Loucy (cell line): Measurements from ENCODE around the gene CCDC63.

Experiments used
- H2AFZ ChIP-seq: fragments of 200-600 bp; sonication (generic); 2 replicates; pipeline ENCODE4 v1.6.0; 2016; ENCODE audit warnings: antibody characterized with exemption, mild to moderate bottlenecking, low read length, moderate library complexity
- H3F3A ChIP-seq: fragments of 200-600 bp; 2 replicates; pipeline ENCODE4 v1.6.0; 2016; ENCODE audit warnings: antibody characterized with exemption, low read depth, mild to moderate bottlenecking
- H3K27me3 ChIP-seq: fragments of 200-600 bp; sonication (generic); 2 replicates; pipeline ENCODE4 v1.6.1; 2014; ENCODE audit warnings: low read length, mild to moderate bottlenecking; ENCODE audit not compliant: insufficient read depth, poor library complexity, severe bottlenecking
- H3K36me3 ChIP-seq: fragments of 200-600 bp; sonication (generic); 2 replicates; pipeline ENCODE4 v1.6.1; 2016; ENCODE audit warnings: low read length; ENCODE audit not compliant: insufficient read depth
- H3K4me1 ChIP-seq: fragments of 200-600 bp; sonication (generic); 2 replicates; pipeline ENCODE4 v1.5.1; 2014; ENCODE audit warnings: low read length, mild to moderate bottlenecking; ENCODE audit not compliant: insufficient read depth, poor library complexity, severe bottlenecking
- H3K4me2 ChIP-seq: fragments of 200-600 bp; sonication (generic); 2 replicates; pipeline ENCODE4 v1.6.0; 2014; ENCODE audit warnings: antibody characterized with exemption, low read length, low read depth, mild to moderate bottlenecking; ENCODE audit not compliant: poor library complexity, severe bottlenecking
- H3K4me3 ChIP-seq: fragments of 200-600 bp; sonication (generic); 2 replicates; pipeline ENCODE4 v1.5.1; 2014; ENCODE audit warnings: low read length, mild to moderate bottlenecking, mixed read lengths; ENCODE audit not compliant: poor library complexity, severe bottlenecking
- H3K79me2 ChIP-seq: fragments of 200-600 bp; sonication (generic); 2 replicates; pipeline ENCODE4 v1.6.1; 2014; ENCODE audit warnings: low read length; ENCODE audit not compliant: insufficient read depth
- H3K9ac ChIP-seq: fragments of 200-600 bp; sonication (generic); 2 replicates; pipeline ENCODE4 v1.6.0; 2014; ENCODE audit warnings: mild to moderate bottlenecking, low read depth, low read length, moderate library complexity; ENCODE audit not compliant: poor library complexity, severe bottlenecking
- H3K9me2 ChIP-seq: fragments of 200-600 bp; sonication (generic); replicated peaks from 2 replicates; pipeline ENCODE4 v1.6.1; 2016; ENCODE audit warnings: low read depth, low read length, mixed read lengths
- H3K9me3 ChIP-seq: fragments of 200-600 bp; sonication (generic); 2 replicates; pipeline ENCODE4 v1.6.1; 2014; ENCODE audit warnings: mild to moderate bottlenecking, antibody characterized with exemption, low read length, low read depth; ENCODE audit not compliant: insufficient read depth
- H4K20me1 ChIP-seq: fragments of 200-600 bp; sonication (generic); 2 replicates; pipeline ENCODE4 v1.6.0; 2014; ENCODE audit warnings: antibody characterized with exemption, low read length, mild to moderate bottlenecking; ENCODE audit not compliant: insufficient read depth, poor library complexity, severe bottlenecking
- CTCF ChIP-seq: fragments of 200-600 bp; sonication (generic); conservative IDR thresholded peaks from 2 replicates; pipeline ENCODE4 v1.5.1; 2014; ENCODE audit warnings: mild to moderate bottlenecking, antibody characterized with exemption, low read length
- EZH2phosphoT487 ChIP-seq: fragments of 200-600 bp; IDR thresholded peaks from 2 replicates; pipeline ENCODE4 v1.6.1; 2018; ENCODE audit warnings: antibody characterized with exemption, mild to moderate bottlenecking, moderate library complexity, borderline replicate concordance

Gene CCDC63

DNA sequence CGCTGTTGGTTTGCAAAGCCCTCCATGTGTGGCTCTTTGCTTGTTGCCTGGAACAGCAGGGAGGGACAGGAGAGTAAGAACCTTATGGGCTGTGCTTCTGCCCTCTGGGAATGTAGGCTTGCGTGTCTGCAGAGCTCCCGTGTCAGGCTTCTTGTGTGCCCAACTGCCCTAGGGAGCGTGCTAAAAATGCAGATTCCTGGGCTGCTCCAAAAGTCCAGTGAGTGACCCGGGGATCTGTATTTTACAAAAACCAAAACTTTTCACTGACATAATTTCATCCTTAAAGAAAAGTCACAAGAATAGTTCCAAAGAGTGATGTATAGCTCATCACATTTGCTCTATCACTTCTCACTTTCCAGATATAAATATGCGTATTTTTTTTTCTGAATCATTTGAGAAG lies 34.8 kb upstream of the CCDC63 start:
- no peaks in the 10 kb centered on the region for H3K4me1 ChIP-seq
- no peaks in the 10 kb centered on the region for H3K36me3 ChIP-seq
- no peaks in the 10 kb centered on the region for H3K79me2 ChIP-seq
- H3K9me2 ChIP-seq, result no peaks in the 10 kb centered on the region
- no peaks in the 10 kb centered on the region for H4K20me1 ChIP-seq
- H2AFZ ChIP-seq, result no peak overlapping the region
- TF ChIP-seq CTCF (no peak), EZH2phosphoT487 (no peak)
- H3K9me3 ChIP-seq, result no peaks in the 10 kb centered on the region
- H3K4me3 ChIP-seq, result no peak overlapping the region
- H3K27me3 ChIP-seq, result no peaks in the 10 kb centered on the region
- no peak overlapping the region for H3K9ac ChIP-seq
- no peak overlapping the region for H3K4me2 ChIP-seq
- H3F3A ChIP-seq, result no peaks in the 10 kb centered on the region

GRCh38 chr12:110813285-110813684 lies 33.5 kb upstream of the CCDC63 start:
- no peak for TF ChIP-seq EZH2phosphoT487
- TF ChIP-seq CTCF, result no peak
- Histone ChIP-seq H3K9ac (no peak overlapping the region), H3K9me2 (no peaks in the 10 kb centered on the region), H4K20me1 (no peaks in the 10 kb centered on the region), H2AFZ (no peak overlapping the region), H3K4me1 (no peaks in the 10 kb centered on the region), H3K4me2 (no peak overlapping the region), H3K36me3 (no peaks in the 10 kb centered on the region), H3K4me3 (no peak overlapping the region), H3F3A (no peaks in the 10 kb centered on the region), H3K79me2 (no peaks in the 10 kb centered on the region), H3K27me3 (no peaks in the 10 kb centered on the region), H3K9me3 (no peaks in the 10 kb centered on the region)

DNA sequence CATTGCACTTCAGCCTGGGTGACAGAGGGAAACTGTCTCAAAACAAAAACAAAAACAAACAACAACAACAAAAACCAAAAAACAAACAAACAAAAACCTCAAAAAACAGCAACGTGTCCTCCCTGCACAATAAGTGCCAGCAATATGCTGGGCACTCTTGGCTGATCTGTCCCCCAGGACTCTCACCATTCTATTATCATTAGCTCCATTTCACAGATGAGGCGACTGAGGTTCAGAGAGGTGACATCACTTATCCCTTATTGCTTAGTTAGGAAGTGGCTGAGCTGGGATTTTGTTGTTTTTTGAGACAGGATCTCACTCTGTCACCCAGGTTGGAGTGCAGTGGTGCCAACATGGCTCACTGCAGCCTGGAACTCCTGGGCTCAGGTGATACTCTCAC lies 33.0 kb upstream of the CCDC63 start:
- no peaks in the 10 kb centered on the region for H3K36me3 ChIP-seq
- no peaks in the 10 kb centered on the region for H3K27me3 ChIP-seq
- no peak overlapping the region for H2AFZ ChIP-seq
- H3K9ac ChIP-seq, result no peak overlapping the region
- no peaks in the 10 kb centered on the region for H3K9me2 ChIP-seq
- no peaks in the 10 kb centered on the region for H3K79me2 ChIP-seq
- H3K4me3 ChIP-seq, result no peak overlapping the region
- no peak overlapping the region for H3K4me2 ChIP-seq
- H4K20me1 ChIP-seq, result no peaks in the 10 kb centered on the region
- TF ChIP-seq EZH2phosphoT487 (no peak), CTCF (no peak)
- no peaks in the 10 kb centered on the region for H3K4me1 ChIP-seq
- H3F3A ChIP-seq, result no peaks in the 10 kb centered on the region
- H3K9me3 ChIP-seq, result no peaks in the 10 kb centered on the region
